Vagina (tissue), 2 donors: ENCODE results near the gene PMEPA1. TPM values are rescaled to one million over a fixed set of nuclear protein-coding genes. Genes with fewer than 3 reads are reported as not detected.

ENCODE experiments used
- DNase-seq, 2 donors: peaks; one replicate each; pipeline ENCODE4 v3.0.0-alpha.2; 2017; ENCODE audit errors: extremely low spot score in 2 of 2
- H3K27ac ChIP-seq: fragments of 200-600 bp; sonication (generic); one replicate; pipeline ENCODE4 v1.5.1; 2019
- H3K27me3 ChIP-seq: fragments of 200-600 bp; sonication (generic); one replicate; pipeline ENCODE4 v1.5.1; 2019
- H3K36me3 ChIP-seq, 2 donors: fragments of 200-600 bp; sonication (generic); one replicate each; pipeline ENCODE4 v1.5.1; 2017 to 2019
- H3K4me1 ChIP-seq: fragments of 200-600 bp; sonication (generic); one replicate; pipeline ENCODE4 v1.5.1; 2019
- H3K4me3 ChIP-seq, 2 donors: fragments of 200-600 bp; sonication (generic); 1 replicate in 1 of 2; 2 replicates in 1 of 2; pipeline ENCODE4 v1.5.1; 2016 to 2019
- H3K9me3 ChIP-seq: fragments of 200-600 bp; sonication (generic); one replicate; pipeline ENCODE4 v1.5.1; 2019
- CTCF ChIP-seq, 3 experiments: fragments of 450-650 bp in 2 of 3; fragments of 200-600 bp in 1 of 3; sonication (generic) in 1 of 3; IDR thresholded peaks; one replicate each; pipeline ENCODE4 v1.5.1; 2017 to 2019; ENCODE audit warnings: antibody characterized with exemption in 3 of 3, mild to moderate bottlenecking in 2 of 3, moderate library complexity in 2 of 3
- POLR2A ChIP-seq, 2 donors: fragments of 450-650 bp; IDR thresholded peaks; one replicate each; pipeline ENCODE4 v1.6.1; 2017; ENCODE audit warnings: antibody characterized with exemption in 2 of 2, mild to moderate bottlenecking in 2 of 2, moderate library complexity in 2 of 2
- POLR2AphosphoS5 ChIP-seq, 2 donors: sonication (generic); formaldehyde crosslinking; IDR thresholded peaks; one replicate each; pipeline ENCODE4 v1.9.0; 2017; ENCODE audit warnings: antibody characterized with exemption in 2 of 2, mild to moderate bottlenecking in 2 of 2, low read depth in 1 of 2; ENCODE audit not compliant: insufficient read depth in 1 of 2
- intact Hi-C: fragments of 100-400 bp; cut with DNase I; formaldehyde crosslinking; loops from one replicate; pipeline ENCODE4 v1.15.1; 2023
- total RNA-seq: library from RNA; depleted of rRNA; stranded (reverse); fragments of >200 nt; gene quantifications from one replicate; pipeline ENCODE4 v1.2.3, GENCODE V29; 2016

PMEPA1 gene
- total RNA-seq, 1 donor from 2014 or later: 11.3 TPM

GRCh38 chr20:57658447-57658832 lies 51.4 kb downstream of the PMEPA1 start:
- DNase-seq: peak in 1 of 2 donors; percentile 65
- intact Hi-C loops: no loop called here

GRCh38 chr20:57657535-57658446 lies 52.0 kb downstream of the PMEPA1 start:
- Histone ChIP-seq H3K4me1 (peaks cover 42% of the 10 kb centered on the region), H3K36me3 (peaks cover 0 to 1% of the 10 kb centered on the region in 2 donors), H3K27me3 (no peaks in the 10 kb centered on the region), H3K27ac (peak overlapping the region; percentile 31), H3K9me3 (no peaks in the 10 kb centered on the region), H3K4me3 (no peak overlapping the region)
- TF ChIP-seq POLR2AphosphoS5 (IDR thresholded peaks at IDR 0.05; ENCODE audit: insufficient read depth in 1 of 2, low read depth in 1 of 2) (peak in 1 of 2 donors; percentile 51), CTCF (IDR thresholded peaks at IDR 0.05) (no peak), POLR2A (IDR thresholded peaks at IDR 0.05) (no peak)
- intact Hi-C loops: no loop called here
- DNase-seq: peak in 1 of 2 donors; percentile 88

More at GRCh38 chr20:57658447-57658832, 51.4 kb downstream of the PMEPA1 start:
- no peak overlapping the region for H3K4me3 ChIP-seq
- no peaks in the 10 kb centered on the region for H3K9me3 ChIP-seq
- peak overlapping the region; percentile 31 for H3K27ac ChIP-seq
- H3K4me1 ChIP-seq: peaks cover 48% of the 10 kb centered on the region
- no peaks in the 10 kb centered on the region for H3K27me3 ChIP-seq
- no peaks in the 10 kb centered on the region for H3K36me3 ChIP-seq
- TF ChIP-seq POLR2AphosphoS5 (IDR thresholded peaks at IDR 0.05; ENCODE audit: insufficient read depth in 1 of 2, low read depth in 1 of 2) (no peak), CTCF (IDR thresholded peaks at IDR 0.05) (no peak), POLR2A (IDR thresholded peaks at IDR 0.05) (no peak)

- no peaks in the 10 kb centered on the region for H3K27me3 ChIP-seq
- TF ChIP-seq POLR2AphosphoS5 (IDR thresholded peaks at IDR 0.05; ENCODE audit: insufficient read depth in 1 of 2, low read depth in 1 of 2): no peak
- H3K36me3 ChIP-seq: peaks cover 0 to 8% of the 10 kb centered on the region in 2 donors
- H3K9me3 ChIP-seq: no peaks in the 10 kb centered on the region
- H3K4me3 ChIP-seq: no peak overlapping the region
- intact Hi-C loops: no loop called here
- no peak for DNase-seq
- peak overlapping the region; percentile 31 for H3K27ac ChIP-seq
- H3K4me1 ChIP-seq: peaks cover 34% of the 10 kb centered on the region
These were observed 52.8 kb downstream of the PMEPA1 start for GRCh38 chr20:57656821-57657534.

- intact Hi-C loops: no loop called here
- H3K27ac ChIP-seq: peak overlapping the region; percentile 31
- peaks cover 30% of the 10 kb centered on the region for H3K4me1 ChIP-seq
- no peak for TF ChIP-seq POLR2AphosphoS5 (IDR thresholded peaks at IDR 0.05; ENCODE audit: insufficient read depth in 1 of 2, low read depth in 1 of 2)
- no peak for TF ChIP-seq CTCF (IDR thresholded peaks at IDR 0.05)
- TF ChIP-seq POLR2A (IDR thresholded peaks at IDR 0.05): no peak
- H3K9me3 ChIP-seq: no peaks in the 10 kb centered on the region
- DNase-seq: peak in 1 of 2 donors; percentile 87
- H3K4me3 ChIP-seq: no peak overlapping the region
- H3K36me3 ChIP-seq: peaks cover 0 to 14% of the 10 kb centered on the region in 2 donors
- no peaks in the 10 kb centered on the region for H3K27me3 ChIP-seq
These were observed 53.5 kb downstream of the PMEPA1 start for GRCh38 chr20:57656252-57656820.

GRCh38 chr20:57655809-57656155 lies 54.0 kb downstream of the PMEPA1 start:
- intact Hi-C loops: no loop called here
- no peak overlapping the region for H3K27ac ChIP-seq
- peak in 1 of 2 donors; percentile 79 for DNase-seq

More at GRCh38 chr20:57655809-57656155, 54.0 kb downstream of the PMEPA1 start:
- H3K9me3 ChIP-seq: no peaks in the 10 kb centered on the region
- TF ChIP-seq CTCF (IDR thresholded peaks at IDR 0.05) (no peak), POLR2A (IDR thresholded peaks at IDR 0.05) (no peak), POLR2AphosphoS5 (IDR thresholded peaks at IDR 0.05; ENCODE audit: insufficient read depth in 1 of 2, low read depth in 1 of 2) (no peak)
- H3K4me1 ChIP-seq: peaks cover 25% of the 10 kb centered on the region
- H3K27me3 ChIP-seq: no peaks in the 10 kb centered on the region
- H3K36me3 ChIP-seq: peaks cover 0 to 18% of the 10 kb centered on the region in 2 donors
- no peak overlapping the region for H3K4me3 ChIP-seq
